Right lobe of liver (tissue), 4 donors: ENCODE results near the gene RBKS.

Experiments used
- POLR2A ChIP-seq: fragments of 450-650 bp; IDR thresholded peaks from one replicate; pipeline ENCODE4 v1.6.1; 2017; ENCODE audit warnings: antibody characterized with exemption, mild to moderate bottlenecking
- TF ChIP-seq, protein P1 (sequence below), 4 donors: fragments of 200-600 bp in 3 of 4; fragments of 450-650 bp in 1 of 4; IDR thresholded peaks; one replicate each; pipeline versions ENCODE4 v1.5.1 to v1.8.0; 2016 to 2022; ENCODE audit warnings: antibody characterized with exemption in 4 of 4, mild to moderate bottlenecking in 2 of 4
- donor health status: DM: no; HTN: no; CAD: no.
- donor health status: DM: no; HTN: no; CAD: no.
- donor health status: DM: no; HTN: yes; CAD: no.

DNA sequence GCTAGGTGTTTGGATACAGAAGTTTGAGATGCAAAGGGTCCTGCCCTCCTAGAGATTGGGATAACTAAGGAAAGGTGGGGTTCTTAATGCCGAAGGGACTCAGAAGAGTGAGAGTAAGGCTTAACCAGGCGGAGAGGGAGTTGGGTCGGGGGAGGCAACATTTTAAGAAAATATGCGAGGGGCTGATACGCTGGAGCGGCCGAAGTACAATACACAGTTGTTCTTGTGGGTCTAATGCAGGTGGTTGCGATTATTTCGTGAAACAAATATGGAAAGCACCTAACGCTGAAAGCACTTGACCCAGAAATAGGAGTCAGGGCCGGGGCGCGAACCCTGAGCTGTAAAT is 119.0 kb downstream of the RBKS start:
- TF ChIP-seq, protein P1, sequence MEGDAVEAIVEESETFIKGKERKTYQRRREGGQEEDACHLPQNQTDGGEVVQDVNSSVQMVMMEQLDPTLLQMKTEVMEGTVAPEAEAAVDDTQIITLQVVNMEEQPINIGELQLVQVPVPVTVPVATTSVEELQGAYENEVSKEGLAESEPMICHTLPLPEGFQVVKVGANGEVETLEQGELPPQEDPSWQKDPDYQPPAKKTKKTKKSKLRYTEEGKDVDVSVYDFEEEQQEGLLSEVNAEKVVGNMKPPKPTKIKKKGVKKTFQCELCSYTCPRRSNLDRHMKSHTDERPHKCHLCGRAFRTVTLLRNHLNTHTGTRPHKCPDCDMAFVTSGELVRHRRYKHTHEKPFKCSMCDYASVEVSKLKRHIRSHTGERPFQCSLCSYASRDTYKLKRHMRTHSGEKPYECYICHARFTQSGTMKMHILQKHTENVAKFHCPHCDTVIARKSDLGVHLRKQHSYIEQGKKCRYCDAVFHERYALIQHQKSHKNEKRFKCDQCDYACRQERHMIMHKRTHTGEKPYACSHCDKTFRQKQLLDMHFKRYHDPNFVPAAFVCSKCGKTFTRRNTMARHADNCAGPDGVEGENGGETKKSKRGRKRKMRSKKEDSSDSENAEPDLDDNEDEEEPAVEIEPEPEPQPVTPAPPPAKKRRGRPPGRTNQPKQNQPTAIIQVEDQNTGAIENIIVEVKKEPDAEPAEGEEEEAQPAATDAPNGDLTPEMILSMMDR (IDR thresholded peaks at IDR 0.05) = no peak
- no peak for TF ChIP-seq POLR2A
